Measurements from ENCODE around the gene TMC2. TPM values are rescaled to one million over a fixed set of nuclear protein-coding genes. Genes with fewer than 3 reads are reported as not detected.

Gene TMC2
- total RNA-seq, 1 experiment from 2014 or later: not detected

GRCh38 chr20:2671977-2672376 is 135.6 kb downstream of the TMC2 start:
- Mint-ChIP-seq H3K27ac (no peak overlapping the region), H3K36me3 (no peaks in the 10 kb centered on the region), H3K4me3 (no peak overlapping the region), H3K4me1 (0 out of 2 replicates have a peak, but pooled peaks cover 3% of the 10 kb centered on the region), H3K9me3 (no peaks in the 10 kb centered on the region), H3K27me3 (ENCODE audit: low read depth) (peaks cover 32% of the 10 kb centered on the region)
- CTCF ChIA-PET: interaction anchor here (0.6 to 1.1 kb wide), 21 partner anchors 8 to 464 kb away, joined by 3 to 12 read pairs (median 4); partner anchors contain the start of genes CPXM1, IDH3B and NOP56
- POLR2A ChIA-PET: no interaction called here
- ATAC-seq: peak; percentile 94
- DNase-seq (ENCODE audit: low spot score): peak; percentile 66
- TF ChIP-seq, protein P1, sequence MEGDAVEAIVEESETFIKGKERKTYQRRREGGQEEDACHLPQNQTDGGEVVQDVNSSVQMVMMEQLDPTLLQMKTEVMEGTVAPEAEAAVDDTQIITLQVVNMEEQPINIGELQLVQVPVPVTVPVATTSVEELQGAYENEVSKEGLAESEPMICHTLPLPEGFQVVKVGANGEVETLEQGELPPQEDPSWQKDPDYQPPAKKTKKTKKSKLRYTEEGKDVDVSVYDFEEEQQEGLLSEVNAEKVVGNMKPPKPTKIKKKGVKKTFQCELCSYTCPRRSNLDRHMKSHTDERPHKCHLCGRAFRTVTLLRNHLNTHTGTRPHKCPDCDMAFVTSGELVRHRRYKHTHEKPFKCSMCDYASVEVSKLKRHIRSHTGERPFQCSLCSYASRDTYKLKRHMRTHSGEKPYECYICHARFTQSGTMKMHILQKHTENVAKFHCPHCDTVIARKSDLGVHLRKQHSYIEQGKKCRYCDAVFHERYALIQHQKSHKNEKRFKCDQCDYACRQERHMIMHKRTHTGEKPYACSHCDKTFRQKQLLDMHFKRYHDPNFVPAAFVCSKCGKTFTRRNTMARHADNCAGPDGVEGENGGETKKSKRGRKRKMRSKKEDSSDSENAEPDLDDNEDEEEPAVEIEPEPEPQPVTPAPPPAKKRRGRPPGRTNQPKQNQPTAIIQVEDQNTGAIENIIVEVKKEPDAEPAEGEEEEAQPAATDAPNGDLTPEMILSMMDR (IDR thresholded peaks at IDR 0.05): peak; percentile 25; the same call in 1 of the 2 replicates
- no peak for TF ChIP-seq CREM (CRISPR knock-in tag; IDR thresholded peaks at IDR 0.05)

DNA sequence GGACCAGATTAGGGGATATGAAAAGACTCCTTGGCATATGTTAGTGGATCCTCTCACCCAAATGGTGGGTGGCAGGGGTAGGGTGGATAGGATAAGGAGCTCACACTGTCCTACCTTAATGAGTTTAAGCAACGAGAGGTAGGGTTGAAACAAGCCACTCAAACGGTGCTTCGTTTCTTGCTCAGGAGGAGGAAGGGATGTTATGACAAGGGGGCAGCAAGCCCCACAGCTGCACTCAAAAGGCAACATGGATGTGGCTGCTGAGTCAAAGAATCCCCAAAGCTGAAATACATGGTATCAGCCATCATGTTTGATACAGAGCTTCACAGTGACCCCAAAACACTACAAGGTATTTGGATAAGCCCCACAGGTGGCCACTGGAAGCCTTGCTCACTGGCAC is 136.1 kb downstream of the TMC2 start:
- Mint-ChIP-seq H3K4me1 (0 out of 2 replicates have a peak, but pooled peaks cover 3% of the 10 kb centered on the region), H3K27me3 (ENCODE audit: low read depth) (peaks cover 31% of the 10 kb centered on the region), H3K27ac (no peak overlapping the region), H3K36me3 (no peaks in the 10 kb centered on the region), H3K9me3 (no peaks in the 10 kb centered on the region), H3K4me3 (no peak overlapping the region)
- ChIA-PET POLR2A (no interaction called here), CTCF (interaction anchor here (0.9 to 1.5 kb wide), 8 partner anchors 9 to 142 kb away, joined by 3 to 6 read pairs (median 4); partner anchors contain the start of gene IDH3B)
- DNase-seq (ENCODE audit: low spot score) (no peak), ATAC-seq (no peak)
- TF ChIP-seq HMGA2 (CRISPR knock-in tag; IDR thresholded peaks at IDR 0.05): no peak
- no peak for TF ChIP-seq IRF2 (CRISPR knock-in tag; IDR thresholded peaks at IDR 0.05; ENCODE audit: borderline replicate concordance, low read depth)
- no peak for TF ChIP-seq ERG (CRISPR knock-in tag; IDR thresholded peaks at IDR 0.05)
- no peak for TF ChIP-seq SMAD4 (CRISPR knock-in tag; IDR thresholded peaks at IDR 0.05)
- no peak for TF ChIP-seq TEAD4 (CRISPR knock-in tag; IDR thresholded peaks at IDR 0.05)
- TF ChIP-seq ETV6 (CRISPR knock-in tag; IDR thresholded peaks at IDR 0.05): no peak

GRCh38 chr20:2673453-2673852 is 137.1 kb downstream of the TMC2 start:
- TF ChIP-seq NFYB (CRISPR knock-in tag; conservative IDR thresholded peaks at IDR 0.05; ENCODE audit: low read depth) (no peak), TP53 (CRISPR knock-in tag; IDR thresholded peaks at IDR 0.05) (no peak), ETV6 (CRISPR knock-in tag; IDR thresholded peaks at IDR 0.05) (no peak), FOXK1 (CRISPR knock-in tag; IDR thresholded peaks at IDR 0.05) (no peak), TEAD4 (CRISPR knock-in tag; IDR thresholded peaks at IDR 0.05) (no peak), GRHL2 (CRISPR knock-in tag; IDR thresholded peaks at IDR 0.05; ENCODE audit: insufficient replicate concordance, severe bottlenecking) (no peak), FOXJ3 (CRISPR knock-in tag; IDR thresholded peaks at IDR 0.05; ENCODE audit: borderline replicate concordance) (no peak), CREB1 (CRISPR knock-in tag; IDR thresholded peaks at IDR 0.05) (no peak), ATF1 (CRISPR knock-in tag; IDR thresholded peaks at IDR 0.05) (no peak), ELF4 (CRISPR knock-in tag; IDR thresholded peaks at IDR 0.05; ENCODE audit: low read depth) (no peak), NR1H2 (CRISPR knock-in tag; IDR thresholded peaks at IDR 0.05) (no peak)
- Mint-ChIP-seq H3K9me3 (no peaks in the 10 kb centered on the region), H3K36me3 (no peaks in the 10 kb centered on the region), H3K27me3 (ENCODE audit: low read depth) (peaks cover 23% of the 10 kb centered on the region), H3K4me1 (0 out of 2 replicates have a peak, but pooled peaks cover 3% of the 10 kb centered on the region), H3K4me3 (no peak overlapping the region), H3K27ac (no peak overlapping the region)
- no peak for DNase-seq (ENCODE audit: low spot score)
- no peak for ATAC-seq
- POLR2A ChIA-PET: no interaction called here
- CTCF ChIA-PET: interaction anchor here (0.7 to 2.3 kb wide), 12 partner anchors 9 to 286 kb away, joined by 3 to 12 read pairs (median 4); partner anchors contain the start of gene IDH3B

GRCh38 chr20:2680046-2680445 is 143.7 kb downstream of the TMC2 start:
- no peaks in the 10 kb centered on the region for H3K9me3 Mint-ChIP-seq
- H3K4me1 Mint-ChIP-seq: no peaks in the 10 kb centered on the region
- H3K27ac Mint-ChIP-seq: no peak overlapping the region
- ChIA-PET POLR2A (no interaction called here), CTCF (interaction anchor here (1.2 kb wide), 1 partner anchor 73 kb away, joined by 4 read pairs; no protein-coding TSS in a partner anchor)
- no peaks in the 10 kb centered on the region for H3K36me3 Mint-ChIP-seq
- DNase-seq (ENCODE audit: low spot score) (no peak), ATAC-seq (no peak)
- peaks cover 52% of the 10 kb centered on the region for H3K27me3 Mint-ChIP-seq (ENCODE audit: low read depth)
- H3K4me3 Mint-ChIP-seq: no peak overlapping the region
- TF ChIP-seq ZNF138 (CRISPR knock-in tag; conservative IDR thresholded peaks at IDR 0.05) (no peak), ATF2 (CRISPR knock-in tag; IDR thresholded peaks at IDR 0.05; ENCODE audit: borderline replicate concordance, low read depth) (no peak), NFYB (CRISPR knock-in tag; conservative IDR thresholded peaks at IDR 0.05; ENCODE audit: low read depth) (no peak)
- TF ChIP-seq, protein P2, sequence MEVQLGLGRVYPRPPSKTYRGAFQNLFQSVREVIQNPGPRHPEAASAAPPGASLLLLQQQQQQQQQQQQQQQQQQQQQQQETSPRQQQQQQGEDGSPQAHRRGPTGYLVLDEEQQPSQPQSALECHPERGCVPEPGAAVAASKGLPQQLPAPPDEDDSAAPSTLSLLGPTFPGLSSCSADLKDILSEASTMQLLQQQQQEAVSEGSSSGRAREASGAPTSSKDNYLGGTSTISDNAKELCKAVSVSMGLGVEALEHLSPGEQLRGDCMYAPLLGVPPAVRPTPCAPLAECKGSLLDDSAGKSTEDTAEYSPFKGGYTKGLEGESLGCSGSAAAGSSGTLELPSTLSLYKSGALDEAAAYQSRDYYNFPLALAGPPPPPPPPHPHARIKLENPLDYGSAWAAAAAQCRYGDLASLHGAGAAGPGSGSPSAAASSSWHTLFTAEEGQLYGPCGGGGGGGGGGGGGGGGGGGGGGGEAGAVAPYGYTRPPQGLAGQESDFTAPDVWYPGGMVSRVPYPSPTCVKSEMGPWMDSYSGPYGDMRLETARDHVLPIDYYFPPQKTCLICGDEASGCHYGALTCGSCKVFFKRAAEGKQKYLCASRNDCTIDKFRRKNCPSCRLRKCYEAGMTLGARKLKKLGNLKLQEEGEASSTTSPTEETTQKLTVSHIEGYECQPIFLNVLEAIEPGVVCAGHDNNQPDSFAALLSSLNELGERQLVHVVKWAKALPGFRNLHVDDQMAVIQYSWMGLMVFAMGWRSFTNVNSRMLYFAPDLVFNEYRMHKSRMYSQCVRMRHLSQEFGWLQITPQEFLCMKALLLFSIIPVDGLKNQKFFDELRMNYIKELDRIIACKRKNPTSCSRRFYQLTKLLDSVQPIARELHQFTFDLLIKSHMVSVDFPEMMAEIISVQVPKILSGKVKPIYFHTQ (CRISPR knock-in tag; IDR thresholded peaks at IDR 0.05): no peak

All from WTC11 (cell line).